Duodenal mucosa (tissue), 2 donors: Measurements from ENCODE around the gene ACTR2.
A peak's percentile ranks its signal among the peaks of the same experiment; 100 is the strongest.
"Not testable (repeated sequence)": the region's sequence is repeated elsewhere in the genome, so short reads cannot be mapped to it uniquely, and the experiment has no call there.

Experiments used
- H3K27ac ChIP-seq: one replicate; pipeline ENCODE4 v1.7.0; 2013; ENCODE audit warnings: low read depth, low read length
- H3K27me3 ChIP-seq, 2 donors: one replicate each; pipeline ENCODE4 v1.7.0; 2013; ENCODE audit warnings: low read length in 2 of 2, control low read depth in 1 of 2; ENCODE audit not compliant: insufficient read depth in 2 of 2, control insufficient read depth in 1 of 2
- H3K36me3 ChIP-seq, 2 donors: one replicate each; pipeline ENCODE4 v1.7.0; 2013; ENCODE audit warnings: low read length in 2 of 2, control low read depth in 1 of 2; ENCODE audit not compliant: insufficient read depth in 2 of 2, control insufficient read depth in 1 of 2
- H3K4me1 ChIP-seq, 2 donors: one replicate each; pipeline ENCODE4 v1.7.0; 2013; ENCODE audit warnings: low read length in 2 of 2, control low read depth in 1 of 2; ENCODE audit not compliant: insufficient read depth in 2 of 2, control insufficient read depth in 1 of 2
- H3K4me3 ChIP-seq, 2 donors: one replicate each; pipeline ENCODE4 v1.7.0; 2013; ENCODE audit warnings: low read length in 2 of 2, low read depth in 1 of 2
- H3K9ac ChIP-seq, 2 donors: one replicate each; pipeline ENCODE4 v1.7.0; 2013; ENCODE audit warnings: low read length in 2 of 2, low read depth in 1 of 2
- H3K9me3 ChIP-seq, 2 donors: one replicate each; pipeline ENCODE4 v1.7.0; 2013; ENCODE audit warnings: low read length in 2 of 2, control low read depth in 1 of 2; ENCODE audit not compliant: control insufficient read depth in 1 of 2

The ACTR2 gene

GRCh38 chr2:65227020-65227455 lies 593 bp upstream of the ACTR2 start:
- Histone ChIP-seq H3K9ac (peak overlapping the region; percentile 97 to 100), H3K27ac (peak overlapping the region; percentile 65), H3K36me3 (peaks cover 0 to 2% of the 10 kb centered on the region in 2 donors), H3K27me3 (no peaks in the 10 kb centered on the region), H3K4me1 (peaks cover 9 to 13% of the 10 kb centered on the region in 2 donors), H3K9me3 (no peaks in the 10 kb centered on the region), H3K4me3 (peak overlapping the region; percentile 93 to 99)

- no peaks in the 10 kb centered on the region for H3K27me3 ChIP-seq
- H3K9me3 ChIP-seq: no peaks in the 10 kb centered on the region
- peak overlapping the region; percentile 96 to 100 for H3K9ac ChIP-seq
- peak overlapping the region; percentile 93 to 99 for H3K4me3 ChIP-seq
- peak overlapping the region; percentile 99 for H3K27ac ChIP-seq
- H3K4me1 ChIP-seq: peaks cover 13 to 17% of the 10 kb centered on the region in 2 donors
- H3K36me3 ChIP-seq: peaks cover 0 to 2% of the 10 kb centered on the region in 2 donors
Observed at GRCh38 chr2:65228263-65228750, 676 bp downstream of the ACTR2 start.

GRCh38 chr2:65231121-65231520 lies 3.5 kb downstream of the ACTR2 start:
- Histone ChIP-seq H3K4me3 (no peak overlapping the region), H3K36me3 (peaks cover 2 to 7% of the 10 kb centered on the region in 2 donors), H3K9ac (no peak overlapping the region), H3K9me3 (no peaks in the 10 kb centered on the region), H3K27me3 (no peaks in the 10 kb centered on the region), H3K4me1 (peaks cover 17% of the 10 kb centered on the region in 2 donors), H3K27ac (no peak overlapping the region)

- Histone ChIP-seq H3K9me3 (no peaks in the 10 kb centered on the region), H3K4me1 (peaks cover 11 to 17% of the 10 kb centered on the region in 2 donors), H3K9ac (peak overlapping the region in 1 of 2 donors; percentile 11), H3K27ac (no peak overlapping the region), H3K36me3 (peaks cover 2 to 7% of the 10 kb centered on the region in 2 donors), H3K4me3 (no peak overlapping the region), H3K27me3 (no peaks in the 10 kb centered on the region)
Observed at GRCh38 chr2:65231892-65232477, 4.4 kb downstream of the ACTR2 start.

- Histone ChIP-seq H3K4me3 (no peak overlapping the region), H3K27me3 (no peaks in the 10 kb centered on the region), H3K27ac (no peak overlapping the region), H3K4me1 (peaks cover 11 to 17% of the 10 kb centered on the region in 2 donors), H3K9me3 (no peaks in the 10 kb centered on the region), H3K9ac (no peak overlapping the region), H3K36me3 (peaks cover 2 to 7% of the 10 kb centered on the region in 2 donors)
Observed at GRCh38 chr2:65232636-65233035, 5.0 kb downstream of the ACTR2 start.

- Histone ChIP-seq H3K27ac (no peak overlapping the region), H3K4me1 (peaks cover 11 to 12% of the 10 kb centered on the region in 2 donors), H3K9me3 (no peaks in the 10 kb centered on the region), H3K27me3 (no peaks in the 10 kb centered on the region), H3K36me3 (peaks cover 10 to 22% of the 10 kb centered on the region in 2 donors), H3K9ac (no peak overlapping the region), H3K4me3 (no peak overlapping the region)
Observed at GRCh38 chr2:65240657-65241056, 13.0 kb downstream of the ACTR2 start.

GRCh38 chr2:65244452-65244851 lies 16.8 kb downstream of the ACTR2 start:
- Histone ChIP-seq H3K36me3 (peaks cover 10 to 26% of the 10 kb centered on the region in 2 donors), H3K4me1 (peaks cover 9 to 11% of the 10 kb centered on the region in 2 donors)
- not testable (repeated sequence) for H3K4me3 ChIP-seq, H3K9me3 ChIP-seq, H3K9ac ChIP-seq, H3K27ac ChIP-seq, H3K27me3 ChIP-seq

- Histone ChIP-seq H3K27ac (no peak overlapping the region), H3K27me3 (no peaks in the 10 kb centered on the region), H3K9me3 (no peaks in the 10 kb centered on the region), H3K9ac (no peak overlapping the region), H3K4me1 (no peaks in the 10 kb centered on the region), H3K4me3 (no peak overlapping the region), H3K36me3 (peaks cover 7 to 37% of the 10 kb centered on the region in 2 donors)
Observed at GRCh38 chr2:65252640-65253039, 25.0 kb downstream of the ACTR2 start.

GRCh38 chr2:65255356-65255755 lies 27.7 kb downstream of the ACTR2 start:
- peaks cover 7 to 54% of the 10 kb centered on the region in 2 donors for H3K36me3 ChIP-seq
- no peaks in the 10 kb centered on the region for H3K9me3 ChIP-seq
- no peak overlapping the region for H3K4me3 ChIP-seq
- no peaks in the 10 kb centered on the region for H3K4me1 ChIP-seq
- H3K27me3 ChIP-seq: no peaks in the 10 kb centered on the region
- H3K9ac ChIP-seq: no peak overlapping the region
- no peak overlapping the region for H3K27ac ChIP-seq

- no peaks in the 10 kb centered on the region for H3K27me3 ChIP-seq
- no peaks in the 10 kb centered on the region for H3K4me1 ChIP-seq
- no peak overlapping the region for H3K27ac ChIP-seq
- peaks cover 7 to 56% of the 10 kb centered on the region in 2 donors for H3K36me3 ChIP-seq
- no peaks in the 10 kb centered on the region for H3K9me3 ChIP-seq
- H3K4me3 ChIP-seq: no peak overlapping the region
- no peak overlapping the region for H3K9ac ChIP-seq
Observed at GRCh38 chr2:65256054-65256453, 28.4 kb downstream of the ACTR2 start.
